Measurements from ENCODE around the gene COL4A5.

The COL4A5 gene

GRCh38 chrX:108435261-108435660 is 4.4 kb upstream of the COL4A5 start:
- H3K4me3 ChIP-seq (ENCODE audit: control insufficient read depth in 1 of 7, extremely low read depth in 1 of 7, insufficient read depth in 4 of 7, low read depth in 2 of 7, low read length in 6 of 7), result no peak overlapping the region
- H3K27me3 ChIP-seq (replicated peaks in 2 of 5; ENCODE audit: control insufficient read depth in 4 of 5, insufficient read depth in 5 of 5, low read length in 4 of 5), result peaks cover 0 to 35% (median 13%) of the 10 kb centered on the region in 5 experiments
- ChIA-PET POLR2A (interaction anchor here (0.6 kb wide), 1 partner anchor 8 kb away, joined by 3 read pairs; no protein-coding TSS in a partner anchor), CTCF (no interaction called here)
- no peak for DNase-seq
- H3K9me3 ChIP-seq (ENCODE audit: control extremely low read depth in 1 of 5, control insufficient read depth in 4 of 5, insufficient read depth in 2 of 5, low read depth in 1 of 5, low read length in 4 of 5), result no peaks in the 10 kb centered on the region
- H3K4me1 ChIP-seq (ENCODE audit: control extremely low read depth in 1 of 4, control insufficient read depth in 4 of 4, insufficient read depth in 4 of 4, low read length in 3 of 4), result no peaks in the 10 kb centered on the region
- no peaks in the 10 kb centered on the region for H3K36me3 ChIP-seq (ENCODE audit: control insufficient read depth in 4 of 4, insufficient read depth in 4 of 4, low read length in 3 of 4)
- no peak overlapping the region for H3K27ac ChIP-seq (ENCODE audit: insufficient read depth in 1 of 2, low read depth in 1 of 2, low read length in 2 of 2, poor library complexity in 1 of 2, severe bottlenecking in 2 of 2)
- WGBS (ENCODE audit: insufficient coverage), result no CpG with 5 or more reads among the region's 5 CpGs

- Histone ChIP-seq H3K27me3 (replicated peaks in 2 of 5; ENCODE audit: control insufficient read depth in 4 of 5, insufficient read depth in 5 of 5, low read length in 4 of 5) (peaks cover 0 to 46% (median 17%) of the 10 kb centered on the region in 5 experiments), H3K36me3 (ENCODE audit: control insufficient read depth in 4 of 4, insufficient read depth in 4 of 4, low read length in 3 of 4) (no peaks in the 10 kb centered on the region), H3K27ac (ENCODE audit: insufficient read depth in 1 of 2, low read depth in 1 of 2, low read length in 2 of 2, poor library complexity in 1 of 2, severe bottlenecking in 2 of 2) (no peak overlapping the region), H3K4me3 (ENCODE audit: control insufficient read depth in 1 of 7, extremely low read depth in 1 of 7, insufficient read depth in 4 of 7, low read depth in 2 of 7, low read length in 6 of 7) (no peak overlapping the region), H3K4me1 (ENCODE audit: control extremely low read depth in 1 of 4, control insufficient read depth in 4 of 4, insufficient read depth in 4 of 4, low read length in 3 of 4) (peaks cover 0 to 4% (median under 1%) of the 10 kb centered on the region in 4 experiments), H3K9me3 (ENCODE audit: control extremely low read depth in 1 of 5, control insufficient read depth in 4 of 5, insufficient read depth in 2 of 5, low read depth in 1 of 5, low read length in 4 of 5) (no peaks in the 10 kb centered on the region)
- POLR2A ChIA-PET, result no interaction called here
- CTCF ChIA-PET, result no interaction called here
- WGBS (ENCODE audit: insufficient coverage), result 25% methylated on average over 9 of the region's 20 CpGs
- no peak for DNase-seq
These were observed 2.1 kb upstream of the COL4A5 start for GRCh38 chrX:108437349-108438109.

GRCh38 chrX:108438110-108438623 is 1.5 kb upstream of the COL4A5 start, which contains the start of gene COL4A6:
TSS of gene COL4A6 (minus strand) at chrX:108438422. CDS start at chrX:108438196, 226 bp downstream.
- ChIA-PET CTCF (no interaction called here), POLR2A (no interaction called here)
- no peak for DNase-seq
- 16% methylated on average over 9 of the region's 16 CpGs for WGBS (ENCODE audit: insufficient coverage)
- peaks cover 0 to 4% (median under 1%) of the 10 kb centered on the region in 4 experiments for H3K4me1 ChIP-seq (ENCODE audit: control extremely low read depth in 1 of 4, control insufficient read depth in 4 of 4, insufficient read depth in 4 of 4, low read length in 3 of 4)
- H3K27me3 ChIP-seq (replicated peaks in 2 of 5; ENCODE audit: control insufficient read depth in 4 of 5, insufficient read depth in 5 of 5, low read length in 4 of 5), result peaks cover 0 to 44% (median 21%) of the 10 kb centered on the region in 5 experiments
- peak within 1 kb of the TSS in 1 of 7 experiments; percentile 25 for H3K4me3 ChIP-seq (ENCODE audit: control insufficient read depth in 1 of 7, extremely low read depth in 1 of 7, insufficient read depth in 4 of 7, low read depth in 2 of 7, low read length in 6 of 7)
- no peaks in the 10 kb centered on the region for H3K36me3 ChIP-seq (ENCODE audit: control insufficient read depth in 4 of 4, insufficient read depth in 4 of 4, low read length in 3 of 4)
- H3K27ac ChIP-seq (ENCODE audit: insufficient read depth in 1 of 2, low read depth in 1 of 2, low read length in 2 of 2, poor library complexity in 1 of 2, severe bottlenecking in 2 of 2), result no peak within 1 kb of the TSS
- no peaks in the 10 kb centered on the region for H3K9me3 ChIP-seq (ENCODE audit: control extremely low read depth in 1 of 5, control insufficient read depth in 4 of 5, insufficient read depth in 2 of 5, low read depth in 1 of 5, low read length in 4 of 5)

- Histone ChIP-seq H3K27ac (ENCODE audit: insufficient read depth in 1 of 2, low read depth in 1 of 2, low read length in 2 of 2, poor library complexity in 1 of 2, severe bottlenecking in 2 of 2) (no peak overlapping the region), H3K9me3 (ENCODE audit: control extremely low read depth in 1 of 5, control insufficient read depth in 4 of 5, insufficient read depth in 2 of 5, low read depth in 1 of 5, low read length in 4 of 5) (no peaks in the 10 kb centered on the region), H3K27me3 (replicated peaks in 2 of 5; ENCODE audit: control insufficient read depth in 4 of 5, insufficient read depth in 5 of 5, low read length in 4 of 5) (peaks cover 0 to 44% (median 21%) of the 10 kb centered on the region in 5 experiments), H3K36me3 (ENCODE audit: control insufficient read depth in 4 of 4, insufficient read depth in 4 of 4, low read length in 3 of 4) (no peaks in the 10 kb centered on the region), H3K4me3 (ENCODE audit: control insufficient read depth in 1 of 7, extremely low read depth in 1 of 7, insufficient read depth in 4 of 7, low read depth in 2 of 7, low read length in 6 of 7) (peak overlapping the region in 5 of 7 experiments; percentile 38 to 74 (median 60)), H3K4me1 (ENCODE audit: control extremely low read depth in 1 of 4, control insufficient read depth in 4 of 4, insufficient read depth in 4 of 4, low read length in 3 of 4) (peaks cover 0 to 4% (median under 1%) of the 10 kb centered on the region in 4 experiments)
- DNase-seq, result peak in 2 of 3 donors; percentile 11 to 14
- ChIA-PET CTCF (no interaction called here), POLR2A (interaction anchor here (0.6 kb wide), 1 partner anchor 952 kb away, joined by 3 read pairs; no protein-coding TSS in a partner anchor)
- 24% methylated on average over 15 of the region's 25 CpGs for WGBS (ENCODE audit: insufficient coverage)
These were observed 491 bp downstream of the COL4A5 start for GRCh38 chrX:108439961-108440696.

- CTCF ChIA-PET, result no interaction called here
- DNase-seq, result no peak
- Histone ChIP-seq H3K27ac (ENCODE audit: insufficient read depth in 1 of 2, low read depth in 1 of 2, low read length in 2 of 2, poor library complexity in 1 of 2, severe bottlenecking in 2 of 2) (no peak overlapping the region), H3K9me3 (ENCODE audit: control extremely low read depth in 1 of 5, control insufficient read depth in 4 of 5, insufficient read depth in 2 of 5, low read depth in 1 of 5, low read length in 4 of 5) (no peaks in the 10 kb centered on the region), H3K36me3 (ENCODE audit: control insufficient read depth in 4 of 4, insufficient read depth in 4 of 4, low read length in 3 of 4) (no peaks in the 10 kb centered on the region), H3K4me3 (ENCODE audit: control insufficient read depth in 1 of 7, extremely low read depth in 1 of 7, insufficient read depth in 4 of 7, low read depth in 2 of 7, low read length in 6 of 7) (no peak overlapping the region), H3K4me1 (ENCODE audit: control extremely low read depth in 1 of 4, control insufficient read depth in 4 of 4, insufficient read depth in 4 of 4, low read length in 3 of 4) (peaks cover 0 to 4% (median under 1%) of the 10 kb centered on the region in 4 experiments), H3K27me3 (replicated peaks in 2 of 5; ENCODE audit: control insufficient read depth in 4 of 5, insufficient read depth in 5 of 5, low read length in 4 of 5) (peaks cover 0 to 32% (median 17%) of the 10 kb centered on the region in 5 experiments)
- POLR2A ChIA-PET, result interaction anchor here (0.6 kb wide), 1 partner anchor 8 kb away, joined by 3 read pairs; no protein-coding TSS in a partner anchor
- no CpG with 5 or more reads among the region's 2 CpGs for WGBS (ENCODE audit: insufficient coverage)
These were observed 3.3 kb downstream of the COL4A5 start for GRCh38 chrX:108442901-108443464.

GRCh38 chrX:108447303-108447702 is 7.7 kb downstream of the COL4A5 start:
- H3K4me1 ChIP-seq (ENCODE audit: control extremely low read depth in 1 of 4, control insufficient read depth in 4 of 4, insufficient read depth in 4 of 4, low read length in 3 of 4), result no peaks in the 10 kb centered on the region
- no peak for DNase-seq
- 69% methylated on average over 2 of the region's 2 CpGs for WGBS (ENCODE audit: insufficient coverage)
- POLR2A ChIA-PET, result no interaction called here
- CTCF ChIA-PET, result interaction anchor here (0.9 kb wide), 1 partner anchor 26 kb away, joined by 3 read pairs; no protein-coding TSS in a partner anchor
- no peak overlapping the region for H3K27ac ChIP-seq (ENCODE audit: insufficient read depth in 1 of 2, low read depth in 1 of 2, low read length in 2 of 2, poor library complexity in 1 of 2, severe bottlenecking in 2 of 2)
- no peaks in the 10 kb centered on the region for H3K9me3 ChIP-seq (ENCODE audit: control extremely low read depth in 1 of 5, control insufficient read depth in 4 of 5, insufficient read depth in 2 of 5, low read depth in 1 of 5, low read length in 4 of 5)
- H3K36me3 ChIP-seq (ENCODE audit: control insufficient read depth in 4 of 4, insufficient read depth in 4 of 4, low read length in 3 of 4), result no peaks in the 10 kb centered on the region
- peaks cover 0 to 6% (median 0%) of the 10 kb centered on the region in 5 experiments for H3K27me3 ChIP-seq (replicated peaks in 2 of 5; ENCODE audit: control insufficient read depth in 4 of 5, insufficient read depth in 5 of 5, low read length in 4 of 5)
- no peak overlapping the region for H3K4me3 ChIP-seq (ENCODE audit: control insufficient read depth in 1 of 7, extremely low read depth in 1 of 7, insufficient read depth in 4 of 7, low read depth in 2 of 7, low read length in 6 of 7)
